ENCODE measurements around the gene TNFRSF25.

The TNFRSF25 gene

DNA sequence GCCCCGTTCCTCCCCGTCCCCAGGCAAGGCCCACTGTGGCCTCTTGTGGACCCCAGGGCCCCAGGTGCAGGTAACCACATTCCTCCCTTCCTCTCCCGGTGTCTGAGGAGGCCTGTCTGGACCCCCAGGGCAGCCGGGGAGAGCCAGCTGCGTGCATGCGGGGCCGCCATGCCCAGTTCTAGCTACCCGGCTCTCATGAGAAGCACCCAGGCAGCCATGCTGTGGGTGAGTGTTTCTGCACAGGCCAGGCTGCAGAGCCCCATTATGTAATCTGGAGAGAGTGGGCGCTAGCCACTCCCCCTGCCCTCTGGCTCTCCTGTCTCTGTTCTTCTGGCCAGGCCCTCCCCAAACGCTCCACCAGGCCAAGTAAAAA lies 43.9 kb upstream of the TNFRSF25 start:
- no peak overlapping the region for H3K4me3 ChIP-seq (IDR thresholded peaks at IDR 0.05; ENCODE audit: insufficient read depth, low read depth, low read length)
- no peak overlapping the region for H2AFZ ChIP-seq (ENCODE audit: low read depth)
- no peaks in the 10 kb centered on the region for H3K4me1 ChIP-seq (ENCODE audit: low read depth, poor library complexity, severe bottlenecking)
- no peak overlapping the region for H3K4me2 ChIP-seq
- H3K27ac ChIP-seq, result no peak overlapping the region
- no peak overlapping the region for H3K9ac ChIP-seq
- H3K79me2 ChIP-seq (ENCODE audit: insufficient read depth, low read depth), result no peaks in the 10 kb centered on the region
- H3K27me3 ChIP-seq (ENCODE audit: insufficient read depth, low read depth), result peaks cover 46% of the 10 kb centered on the region
- no peaks in the 10 kb centered on the region for H4K20me1 ChIP-seq (ENCODE audit: insufficient read depth)
- TF ChIP-seq, protein P1, sequence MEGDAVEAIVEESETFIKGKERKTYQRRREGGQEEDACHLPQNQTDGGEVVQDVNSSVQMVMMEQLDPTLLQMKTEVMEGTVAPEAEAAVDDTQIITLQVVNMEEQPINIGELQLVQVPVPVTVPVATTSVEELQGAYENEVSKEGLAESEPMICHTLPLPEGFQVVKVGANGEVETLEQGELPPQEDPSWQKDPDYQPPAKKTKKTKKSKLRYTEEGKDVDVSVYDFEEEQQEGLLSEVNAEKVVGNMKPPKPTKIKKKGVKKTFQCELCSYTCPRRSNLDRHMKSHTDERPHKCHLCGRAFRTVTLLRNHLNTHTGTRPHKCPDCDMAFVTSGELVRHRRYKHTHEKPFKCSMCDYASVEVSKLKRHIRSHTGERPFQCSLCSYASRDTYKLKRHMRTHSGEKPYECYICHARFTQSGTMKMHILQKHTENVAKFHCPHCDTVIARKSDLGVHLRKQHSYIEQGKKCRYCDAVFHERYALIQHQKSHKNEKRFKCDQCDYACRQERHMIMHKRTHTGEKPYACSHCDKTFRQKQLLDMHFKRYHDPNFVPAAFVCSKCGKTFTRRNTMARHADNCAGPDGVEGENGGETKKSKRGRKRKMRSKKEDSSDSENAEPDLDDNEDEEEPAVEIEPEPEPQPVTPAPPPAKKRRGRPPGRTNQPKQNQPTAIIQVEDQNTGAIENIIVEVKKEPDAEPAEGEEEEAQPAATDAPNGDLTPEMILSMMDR (conservative IDR thresholded peaks at IDR 0.05; ENCODE audit: low read depth, low read length), result no peak
- H3K36me3 ChIP-seq (ENCODE audit: insufficient read depth), result no peaks in the 10 kb centered on the region

DNA sequence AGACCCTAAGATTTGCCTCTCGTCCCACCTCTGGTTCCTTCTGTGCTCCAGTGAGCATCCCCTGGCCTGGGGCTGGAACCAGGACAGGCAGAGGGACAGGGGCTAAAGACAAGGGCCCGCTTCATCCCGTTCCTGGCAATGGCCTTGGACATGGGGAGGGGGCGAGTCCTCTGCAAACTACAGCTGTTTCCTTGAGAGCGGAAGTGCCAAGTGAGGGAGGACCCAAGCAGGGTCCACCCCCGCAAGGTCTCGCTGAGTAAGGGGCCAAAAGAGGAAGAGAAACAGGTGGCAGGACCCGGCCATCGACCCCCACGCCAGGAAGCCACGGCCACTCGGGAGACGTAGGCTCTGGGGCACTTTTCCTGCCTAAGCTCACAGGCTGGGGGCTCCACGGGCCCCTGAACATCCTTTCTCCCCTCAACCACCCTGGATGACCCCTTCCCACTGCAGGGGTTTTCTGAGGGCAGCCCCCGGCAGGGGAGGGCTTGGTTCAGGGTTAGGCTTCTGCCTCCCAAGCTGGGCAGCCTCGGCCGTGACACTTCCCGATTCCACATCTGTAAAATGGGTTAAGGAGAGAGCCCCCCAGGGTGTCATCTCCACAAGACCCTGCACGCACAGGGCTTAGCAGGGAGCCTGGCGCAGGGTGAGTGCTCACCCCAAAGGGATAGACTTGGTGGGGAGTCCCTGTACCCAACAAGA lies 43.4 kb upstream of the TNFRSF25 start:
- Histone ChIP-seq H3K9ac (no peak overlapping the region), H3K27ac (no peak overlapping the region), H3K4me2 (no peak overlapping the region), H4K20me1 (ENCODE audit: insufficient read depth) (no peaks in the 10 kb centered on the region), H3K27me3 (ENCODE audit: insufficient read depth, low read depth) (peaks cover 51% of the 10 kb centered on the region), H3K79me2 (ENCODE audit: insufficient read depth, low read depth) (no peaks in the 10 kb centered on the region), H2AFZ (ENCODE audit: low read depth) (no peak overlapping the region), H3K4me3 (IDR thresholded peaks at IDR 0.05; ENCODE audit: insufficient read depth, low read depth, low read length) (no peak overlapping the region), H3K4me1 (ENCODE audit: low read depth, poor library complexity, severe bottlenecking) (no peaks in the 10 kb centered on the region), H3K36me3 (ENCODE audit: insufficient read depth) (no peaks in the 10 kb centered on the region)
- TF ChIP-seq, protein P1 (conservative IDR thresholded peaks at IDR 0.05; ENCODE audit: low read depth, low read length), result no peak

DNA sequence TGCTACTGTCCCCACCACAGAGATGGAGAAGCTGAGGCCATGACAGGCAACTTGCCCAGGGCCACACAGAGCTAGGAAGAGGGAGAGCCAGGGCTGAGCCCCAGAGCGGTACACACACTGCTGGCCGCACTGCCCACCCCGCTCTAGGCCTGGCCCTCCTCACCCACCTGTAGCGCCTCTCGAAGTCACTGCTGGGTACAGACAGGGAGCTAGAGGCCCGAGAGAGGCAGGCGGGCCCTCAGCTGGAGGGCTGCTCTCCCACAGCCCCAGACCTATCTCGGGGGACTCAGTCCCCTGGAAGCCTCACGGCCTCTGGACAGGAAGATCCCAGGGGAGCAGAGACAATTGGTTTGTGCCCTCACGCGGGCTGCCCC lies 42.8 kb upstream of the TNFRSF25 start:
- no peaks in the 10 kb centered on the region for H4K20me1 ChIP-seq (ENCODE audit: insufficient read depth)
- no peak overlapping the region for H3K9ac ChIP-seq
- H3K27me3 ChIP-seq (ENCODE audit: insufficient read depth, low read depth), result peaks cover 56% of the 10 kb centered on the region
- no peak overlapping the region for H2AFZ ChIP-seq (ENCODE audit: low read depth)
- TF ChIP-seq, protein P1 (conservative IDR thresholded peaks at IDR 0.05; ENCODE audit: low read depth, low read length), result no peak
- H3K4me3 ChIP-seq (IDR thresholded peaks at IDR 0.05; ENCODE audit: insufficient read depth, low read depth, low read length), result no peak overlapping the region
- no peaks in the 10 kb centered on the region for H3K36me3 ChIP-seq (ENCODE audit: insufficient read depth)
- H3K27ac ChIP-seq, result no peak overlapping the region
- H3K79me2 ChIP-seq (ENCODE audit: insufficient read depth, low read depth), result no peaks in the 10 kb centered on the region
- no peak overlapping the region for H3K4me2 ChIP-seq
- H3K4me1 ChIP-seq (ENCODE audit: low read depth, poor library complexity, severe bottlenecking), result no peaks in the 10 kb centered on the region

DNA sequence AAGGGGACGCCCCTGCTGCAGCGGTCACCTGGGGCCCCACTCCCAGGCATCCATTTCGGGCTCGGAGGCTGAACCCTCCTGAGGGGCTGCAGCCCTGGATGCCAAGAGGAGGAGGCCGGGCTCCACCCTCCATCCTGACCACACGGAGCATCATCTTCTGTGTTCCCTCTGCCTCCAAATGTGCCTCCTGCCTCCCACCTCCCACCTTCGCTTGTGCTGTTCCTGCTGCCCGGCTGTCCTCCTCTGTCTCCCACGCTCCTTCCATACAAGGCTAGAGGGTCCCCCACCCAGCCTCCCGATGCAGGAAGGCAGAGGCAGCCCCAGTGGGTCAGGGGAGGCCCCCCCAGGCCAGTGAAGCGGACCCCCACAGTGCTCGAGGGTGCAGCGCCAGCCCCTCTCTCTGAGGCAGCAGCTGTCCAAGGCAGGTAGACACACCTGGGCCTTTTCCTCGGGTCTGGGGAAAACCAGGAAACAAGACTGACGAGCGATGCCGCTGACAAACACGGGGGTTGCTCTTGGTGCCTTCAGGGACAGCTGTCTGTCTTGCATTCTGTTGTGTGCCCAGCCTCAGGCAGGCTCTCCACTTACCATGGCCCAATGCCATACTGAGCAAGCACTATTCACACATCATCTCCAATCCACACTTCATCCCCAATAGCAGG lies 42.3 kb upstream of the TNFRSF25 start:
- H3K4me2 ChIP-seq, result no peak overlapping the region
- no peak overlapping the region for H3K27ac ChIP-seq
- no peaks in the 10 kb centered on the region for H3K36me3 ChIP-seq (ENCODE audit: insufficient read depth)
- H3K27me3 ChIP-seq (ENCODE audit: insufficient read depth, low read depth), result peaks cover 56% of the 10 kb centered on the region
- no peak overlapping the region for H3K4me3 ChIP-seq (IDR thresholded peaks at IDR 0.05; ENCODE audit: insufficient read depth, low read depth, low read length)
- no peak overlapping the region for H2AFZ ChIP-seq (ENCODE audit: low read depth)
- H3K79me2 ChIP-seq (ENCODE audit: insufficient read depth, low read depth), result no peaks in the 10 kb centered on the region
- H3K9ac ChIP-seq, result no peak overlapping the region
- H3K4me1 ChIP-seq (ENCODE audit: low read depth, poor library complexity, severe bottlenecking), result no peaks in the 10 kb centered on the region
- H4K20me1 ChIP-seq (ENCODE audit: insufficient read depth), result no peaks in the 10 kb centered on the region
- TF ChIP-seq, protein P1 (conservative IDR thresholded peaks at IDR 0.05; ENCODE audit: low read depth, low read length), result no peak

All from KMS-11 (cell line).